ENCODE data around the gene PTPN6.

DNA sequence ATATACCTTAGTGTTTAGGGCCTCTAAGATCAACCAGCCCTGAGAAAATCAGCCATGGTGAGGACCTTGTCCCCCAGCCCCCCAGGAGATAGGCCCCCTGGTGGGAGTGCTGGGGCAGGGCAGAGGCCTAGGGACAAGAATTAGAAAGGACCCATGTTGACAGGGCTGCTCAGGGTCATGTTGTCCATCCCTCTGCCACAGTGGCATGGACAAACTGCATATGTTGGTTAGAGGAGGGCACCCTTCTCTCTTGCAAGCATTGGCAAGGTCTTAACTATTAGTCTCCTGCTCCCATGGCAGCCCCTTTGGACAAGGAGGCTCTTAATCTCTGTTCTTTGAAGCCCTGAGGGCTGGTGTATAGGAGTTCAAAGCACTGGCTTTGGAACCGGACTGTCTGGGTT lies 755 bp upstream of the PTPN6 start:
- TF ChIP-seq TAF1 (IDR thresholded peaks at IDR 0.05; ENCODE audit: borderline replicate concordance, low read depth, low read length): no peak
- TF ChIP-seq POLR2AphosphoS5 (IDR thresholded peaks at IDR 0.05; ENCODE audit: low read depth, low read length): no peak
- TF ChIP-seq POLR2A (IDR thresholded peaks at IDR 0.05; ENCODE audit: low read depth, low read length): no peak

Data from GM12892 (cell line).